Motor neuron (in vitro differentiated cells): ENCODE measurements around the gene THEMIS. TPM values are rescaled to one million over a fixed set of nuclear protein-coding genes. Genes with fewer than 3 reads are reported as not detected.

Experiments used
- ATAC-seq, 8 experiments: fragments of 200-7000 bp; cut with Tn5 transposase; replicated peaks in 6 of 8; 2 replicates each; pipeline ENCODE4 v1.8.0; 2021; ENCODE audit warnings: mild to moderate bottlenecking in 8 of 8, moderate library complexity in 8 of 8
- H3K27ac ChIP-seq, 2 donors: fragments of 250-450 bp; sonication (Bioruptor Pico); 2 replicates each; pipeline ENCODE4 v1.9.0; 2021; ENCODE audit warnings: antibody characterized with exemption in 2 of 2, mild to moderate bottlenecking in 2 of 2, moderate library complexity in 1 of 2
- H3K4me1 ChIP-seq, 2 donors: fragments of 250-450 bp; sonication (Bioruptor Pico); replicated peaks in 1 of 2; 2 replicates each; pipeline ENCODE4 v1.6.1; 2021; ENCODE audit warnings: antibody characterized with exemption in 2 of 2, mild to moderate bottlenecking in 2 of 2, moderate library complexity in 1 of 2
- H3K4me3 ChIP-seq, 5 donors: fragments of 250-450 bp; sonication (Bioruptor Pico); 2 replicates each; pipeline ENCODE4 v1.9.0; 2021; ENCODE audit warnings: antibody characterized with exemption in 5 of 5, mild to moderate bottlenecking in 5 of 5, moderate library complexity in 4 of 5
- WGBS, 10 experiments: fragments of 450-650 bp; shearing (Covaris generic); methylation state at CpG; one replicate each; pipeline ENCODE4 v1.0.0; 2022; 5-methylcytosine and 5-hydroxymethylcytosine counted together
- in situ Hi-C, 9 experiments: fragments of 400-800 bp; cut with MboI; loops; one replicate each; pipeline ENCODE4 v1.15.0; 2021; ENCODE audit warnings: low sequenced_read_pairs in 9 of 9, low pct_unique_long_range_greater_than_20kb in 2 of 9; ENCODE audit not compliant: unreplicated experiment in 9 of 9
- total RNA-seq, 8 experiments: library from RNA; unstranded; fragments of 300-600 nt; gene quantifications; 2 replicates each; pipeline versions ENCODE4 v1.2.3 to v1.2.4, GENCODE V29; 2022

Gene THEMIS
- total RNA-seq, 8 experiments from 2014 or later, result 0.05 to 0.57 (median 0.24) TPM; not detected in 3

DNA sequence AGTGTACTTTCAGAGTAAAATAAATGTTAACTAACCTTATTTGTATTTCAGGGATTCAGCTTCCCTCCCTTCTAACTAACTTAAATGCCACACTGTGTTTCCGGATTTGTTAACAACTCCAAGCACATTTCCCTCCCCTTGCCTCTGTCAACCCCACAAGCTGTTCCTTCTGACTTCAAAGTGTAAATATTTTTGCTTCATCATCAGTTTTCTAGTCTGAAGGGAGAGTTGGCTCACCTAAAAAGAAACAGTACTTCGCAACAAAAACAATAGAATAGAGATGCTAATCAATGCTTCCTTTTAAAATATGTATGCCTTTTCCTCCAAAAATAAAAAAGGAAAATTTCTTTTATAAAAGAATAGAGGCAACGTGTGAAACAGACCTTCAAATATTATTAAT lies 132.6 kb downstream of the THEMIS start:
- no peak for ATAC-seq
- Histone ChIP-seq H3K4me3 (no peak overlapping the region), H3K27ac (no peak overlapping the region), H3K4me1 (no peaks in the 10 kb centered on the region)
- in situ Hi-C loops, result no loop called here
- 27 to 76% (median 45%) methylated on average over 1 to 3 of the region's 3 CpGs for WGBS, 10 experiments

DNA sequence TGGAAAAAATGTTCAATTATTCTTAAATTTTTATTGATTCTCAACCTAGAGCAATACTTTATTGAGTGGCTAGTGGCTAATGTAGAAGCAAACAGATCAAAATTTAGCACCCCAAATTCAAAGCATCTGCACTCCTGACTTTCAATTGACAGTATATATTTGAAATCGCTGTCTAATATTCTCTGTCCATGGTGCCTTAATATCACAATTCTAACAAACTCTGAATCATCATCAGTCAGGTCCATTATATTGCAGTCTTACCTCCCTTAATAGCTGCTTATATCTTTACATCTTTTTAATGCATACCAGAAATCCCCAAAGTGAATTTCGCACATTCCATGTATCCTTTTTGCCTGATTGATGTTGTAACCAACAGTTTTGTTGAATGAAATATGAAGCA lies 134.9 kb downstream of the THEMIS start:
- in situ Hi-C loops, result no loop called here
- no peak for ATAC-seq
- Histone ChIP-seq H3K4me1 (peaks cover 0 to 3% of the 10 kb centered on the region in 2 donors), H3K4me3 (no peak overlapping the region), H3K27ac (no peak overlapping the region)
- WGBS, 10 experiments, result 37 to 91% (median 74%) methylated on average over 2 of the region's 2 CpGs; no CpG with 5 or more reads in 2 of the 10 experiments

DNA sequence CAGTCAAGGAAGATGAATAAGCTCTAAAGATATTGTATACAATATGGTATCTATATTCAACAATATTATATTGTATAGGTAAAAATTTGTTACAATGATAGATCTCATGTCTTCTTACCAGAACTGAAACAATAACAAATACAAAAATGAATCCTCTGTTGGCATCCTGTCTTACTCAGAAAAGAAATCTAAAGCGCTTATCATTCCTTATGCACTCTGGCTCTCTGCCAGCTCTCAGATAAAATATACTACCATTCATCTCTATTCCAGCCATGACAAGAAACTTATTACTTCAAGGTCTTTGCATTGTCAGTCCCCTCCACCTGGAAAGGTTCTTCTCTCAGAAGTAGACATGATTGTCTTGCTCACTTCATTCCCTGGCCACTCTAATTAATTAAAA lies 138.6 kb downstream of the THEMIS start:
- WGBS, 10 experiments, result 42 to 100% (median 88%) methylated on average over 1 of the region's 1 CpG; no CpG with 5 or more reads in 5 of the 10 experiments
- Histone ChIP-seq H3K4me1 (peaks cover 0 to 3% of the 10 kb centered on the region in 2 donors), H3K4me3 (no peak overlapping the region), H3K27ac (no peak overlapping the region)
- peak in 1 of 8 experiments; percentile 52 for ATAC-seq
- in situ Hi-C loops, result no loop called here

DNA sequence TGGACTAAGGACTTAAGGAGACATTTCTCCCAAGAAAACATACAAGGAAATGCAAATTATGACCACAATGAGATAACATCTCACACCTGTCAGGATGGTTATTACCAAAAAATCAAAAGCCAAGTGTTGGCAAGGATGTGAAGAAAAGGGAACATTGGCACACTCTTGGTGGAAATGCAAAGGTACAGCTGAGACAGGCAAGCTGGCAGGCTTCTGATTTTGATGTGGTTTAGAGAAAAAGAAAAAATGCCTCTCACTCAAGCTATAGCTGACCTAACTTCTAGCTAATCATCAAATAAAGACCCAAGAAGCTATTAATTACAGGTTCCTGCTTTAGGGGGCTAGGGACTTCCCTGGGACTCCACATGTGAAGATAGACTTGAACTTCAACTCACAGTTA lies 139.8 kb downstream of the THEMIS start:
- Histone ChIP-seq H3K4me3 (no peak overlapping the region), H3K4me1 (peaks cover 0 to 3% of the 10 kb centered on the region in 2 donors), H3K27ac (no peak overlapping the region)
- in situ Hi-C loops, result no loop called here
- ATAC-seq, result no peak

DNA sequence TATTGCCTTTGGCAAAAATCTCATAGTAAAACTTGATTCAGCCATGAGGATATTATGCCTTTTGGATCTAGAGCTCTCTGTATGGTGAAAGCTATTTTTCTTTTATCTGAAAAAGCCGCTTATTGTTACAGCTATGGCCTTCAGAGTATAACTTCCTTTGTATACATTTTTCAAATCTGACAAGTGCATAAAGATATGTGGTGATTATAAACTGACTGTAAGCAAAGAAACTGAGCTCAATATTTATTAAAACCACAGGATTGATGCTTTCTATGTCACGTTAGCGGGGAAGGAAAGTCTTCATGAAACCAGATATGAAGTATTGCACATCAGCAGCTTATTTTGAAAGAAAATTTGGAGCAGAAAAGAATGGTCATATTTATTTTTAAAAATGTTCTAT lies 151.8 kb downstream of the THEMIS start:
- 59 to 100% (median 87%) methylated on average over 1 to 3 of the region's 3 CpGs for WGBS, 10 experiments
- ATAC-seq, result no peak
- in situ Hi-C loops, result loop anchor here in 4 of 9 experiments (25.0 kb wide), 3 partner anchors 763 to 1613 kb away; partner anchors contain the start of gene PTPRK (in 1 of the 4)
- Histone ChIP-seq H3K4me3 (no peak overlapping the region), H3K4me1 (no peaks in the 10 kb centered on the region), H3K27ac (no peak overlapping the region)

DNA sequence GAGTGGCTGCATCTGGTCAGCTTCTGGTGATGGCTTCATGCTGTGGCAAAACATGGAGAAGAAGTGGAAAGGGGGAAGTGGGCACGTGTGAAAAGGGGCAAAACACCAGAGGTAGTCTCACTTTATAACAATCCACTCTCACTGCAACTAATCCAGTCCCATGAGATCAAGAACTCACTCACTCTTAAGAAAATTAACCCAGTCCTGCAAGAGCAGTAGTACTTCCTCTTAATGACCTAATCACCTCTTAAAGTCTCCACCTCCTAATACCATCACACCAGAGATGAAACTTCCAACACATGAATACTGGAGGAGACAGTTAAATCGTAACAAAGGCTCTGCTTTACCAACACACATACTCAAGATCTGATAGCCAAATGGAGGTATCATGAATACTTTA lies 152.6 kb downstream of the THEMIS start:
- 14 to 100% (median 63%) methylated on average over 1 to 2 of the region's 2 CpGs; no CpG with 5 or more reads in 3 of the 10 experiments for WGBS, 10 experiments
- H3K27ac ChIP-seq, result no peak overlapping the region
- H3K4me3 ChIP-seq, result no peak overlapping the region
- H3K4me1 ChIP-seq, result no peaks in the 10 kb centered on the region
- ATAC-seq, result no peak
- in situ Hi-C loops, result loop anchor here in 4 of 9 experiments (25.0 kb wide), 3 partner anchors 764 to 1614 kb away; partner anchors contain the start of gene PTPRK (in 1 of the 4)

DNA sequence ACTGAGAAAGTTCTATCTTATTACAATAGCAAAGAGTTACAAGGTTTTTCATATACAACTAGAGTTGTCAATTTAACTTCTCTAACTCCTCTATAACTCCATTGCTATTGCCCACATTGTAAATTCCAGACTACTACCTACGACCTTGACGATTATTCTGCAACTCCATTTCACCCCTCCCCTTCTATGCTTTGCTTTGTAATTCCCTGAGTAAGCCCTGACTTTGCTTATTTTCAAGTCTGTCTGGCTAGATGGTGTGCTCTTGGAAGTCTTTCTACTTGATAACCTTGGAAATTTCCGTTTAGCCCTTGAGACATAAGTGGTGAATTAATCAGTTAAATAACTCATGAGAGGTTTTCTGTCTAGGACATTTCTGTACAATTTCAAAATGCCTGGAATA lies 162.4 kb downstream of the THEMIS start:
- no peaks in the 10 kb centered on the region for H3K4me1 ChIP-seq

DNA sequence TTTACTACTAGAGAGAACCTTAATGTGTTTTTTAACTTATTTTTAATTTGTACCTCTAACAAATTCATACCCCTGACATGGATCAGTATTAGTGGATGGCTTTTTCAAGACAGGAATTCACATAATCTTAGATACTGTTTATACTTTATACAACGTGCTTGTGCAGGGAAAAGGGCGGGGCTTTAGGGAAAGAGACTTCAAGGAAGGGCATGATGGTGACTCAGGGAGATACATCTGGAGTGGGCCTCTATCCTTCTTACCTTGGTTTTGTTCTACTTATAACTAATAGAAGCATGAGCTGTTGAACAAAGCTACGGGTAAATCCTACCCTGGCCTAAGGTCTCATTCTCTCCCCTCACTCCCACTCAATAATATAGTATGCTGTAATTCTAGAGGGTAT lies 163.1 kb downstream of the THEMIS start:
- Histone ChIP-seq H3K4me1 (no peaks in the 10 kb centered on the region), H3K4me3 (no peak overlapping the region), H3K27ac (no peak overlapping the region)
- WGBS, 10 experiments, result 60 to 100% (median 87%) methylated on average over 1 to 3 of the region's 3 CpGs; no CpG with 5 or more reads in 2 of the 10 experiments
- ATAC-seq, result peak in 2 of 8 experiments; percentile 56 to 74
- in situ Hi-C loops, result loop anchor here in 4 of 9 experiments (10.0 to 25.0 kb wide), 4 partner anchors 775 to 1625 kb away; partner anchors contain the start of gene PTPRK (in 1 of the 4)

More for the DNA sequence above, 162.4 kb downstream of the THEMIS start:
- in situ Hi-C loops, result loop anchor here in 4 of 9 experiments (10.0 to 25.0 kb wide), 4 partner anchors 774 to 1624 kb away; partner anchors contain the start of gene PTPRK (in 1 of the 4)
- 50 to 100% (median 83%) methylated on average over 1 to 3 of the region's 3 CpGs; no CpG with 5 or more reads in 1 of the 10 experiments for WGBS, 10 experiments
- no peak overlapping the region for H3K4me3 ChIP-seq
- H3K27ac ChIP-seq, result no peak overlapping the region
- no peak for ATAC-seq

DNA sequence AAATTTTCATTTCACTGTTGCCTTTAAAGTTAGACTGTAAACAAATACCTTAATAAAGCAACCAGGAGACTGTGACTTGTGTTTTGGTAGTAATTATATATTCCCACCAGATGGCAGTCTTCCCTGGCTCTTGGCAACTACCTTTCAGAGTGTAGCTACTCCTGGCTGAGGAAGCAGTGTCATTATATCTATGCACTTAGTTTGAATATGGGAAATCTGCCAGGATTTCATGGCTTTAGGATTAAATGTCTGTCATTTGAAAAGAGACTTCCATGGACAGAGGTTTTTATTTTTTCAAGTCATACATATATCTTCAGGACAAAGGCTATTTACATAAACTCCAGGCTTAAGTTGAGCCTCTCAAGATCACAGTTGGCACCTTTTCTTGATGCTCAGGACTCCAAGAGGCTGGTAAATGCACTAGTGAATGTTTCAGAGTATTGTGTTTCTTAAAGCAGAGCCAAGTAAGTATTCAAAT lies 163.8 kb downstream of the THEMIS start:
- ATAC-seq, result peak; percentile 82 to 98 (median 88)
- Histone ChIP-seq H3K27ac (no peak overlapping the region), H3K4me1 (no peaks in the 10 kb centered on the region), H3K4me3 (no peak overlapping the region)
- in situ Hi-C loops, result loop anchor here in 4 of 9 experiments (10.0 to 25.0 kb wide), 4 partner anchors 775 to 1625 kb away; partner anchors contain the start of gene PTPRK (in 1 of the 4)

DNA sequence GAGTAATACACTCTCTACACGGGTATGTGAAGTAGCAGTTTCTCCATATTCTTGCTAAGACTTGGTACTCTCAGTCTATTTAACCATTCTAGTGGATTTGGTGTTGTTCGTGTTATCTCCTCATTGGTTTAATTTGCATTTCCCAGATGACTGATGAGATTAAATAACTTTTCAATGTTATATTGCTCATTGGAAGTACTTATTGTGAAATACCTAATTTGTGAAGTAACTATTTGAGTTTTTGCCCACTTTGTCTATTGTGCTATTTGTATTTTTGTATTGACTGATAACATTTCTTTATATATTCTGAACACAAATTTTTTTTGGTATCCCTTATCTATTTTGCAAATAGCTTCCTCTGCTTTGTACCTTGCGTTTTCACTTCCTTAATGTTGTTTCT lies 167.9 kb downstream of the THEMIS start:
- ATAC-seq, result no peak
- H3K4me3 ChIP-seq, result no peak overlapping the region
- no peak overlapping the region for H3K27ac ChIP-seq
- no peaks in the 10 kb centered on the region for H3K4me1 ChIP-seq
- 38 to 100% (median 90%) methylated on average over 2 to 3 of the region's 3 CpGs; no CpG with 5 or more reads in 1 of the 10 experiments for WGBS, 10 experiments
- in situ Hi-C loops, result loop anchor here in 4 of 9 experiments (10.0 to 25.0 kb wide), 4 partner anchors 779 to 1629 kb away; partner anchors contain the start of gene PTPRK (in 1 of the 4)

DNA sequence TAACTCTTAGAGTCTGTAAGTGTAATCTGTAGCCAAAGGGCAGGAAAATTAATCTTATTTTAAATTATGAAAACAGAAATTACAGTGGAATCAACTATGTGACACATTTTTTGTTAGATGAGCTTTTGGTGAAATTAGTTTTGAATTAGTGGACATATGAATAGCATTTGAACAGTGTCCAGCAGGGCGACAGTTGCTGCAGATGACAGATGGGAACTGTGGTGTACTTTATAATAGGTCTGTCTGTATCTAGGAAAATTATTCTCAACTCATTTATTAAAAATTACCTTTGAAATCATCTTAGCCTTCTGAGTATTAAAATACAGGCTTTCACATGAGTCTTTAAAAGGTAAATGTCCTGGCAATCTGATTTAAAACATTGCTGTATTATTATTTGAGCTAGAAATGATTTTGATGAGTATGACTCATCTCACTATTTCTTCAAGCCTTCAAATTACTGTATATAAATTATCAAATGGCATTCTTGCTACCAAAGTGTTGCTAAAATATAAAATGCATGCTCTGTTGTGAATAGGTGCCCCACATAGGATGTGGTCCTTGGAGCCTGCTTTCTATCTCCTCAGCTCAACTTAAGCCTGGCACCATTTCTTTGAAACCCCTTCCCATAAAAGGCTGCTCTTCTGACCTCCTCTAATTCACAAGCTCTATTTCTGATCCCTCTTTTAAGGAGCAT lies 173.5 kb downstream of the THEMIS start:
- Histone ChIP-seq H3K27ac (no peak overlapping the region), H3K4me3 (no peak overlapping the region), H3K4me1 (peaks cover 0 to 3% of the 10 kb centered on the region in 2 donors)
- in situ Hi-C loops, result loop anchor here in 4 of 9 experiments (25.0 kb wide), 3 partner anchors 785 to 1635 kb away; partner anchors contain the start of gene PTPRK (in 1 of the 4)
- peak in 5 of 8 experiments; percentile 59 to 87 (median 82) for ATAC-seq
- WGBS, 10 experiments, result 0 to 100% (median 67%) methylated on average over 1 of the region's 1 CpG; no CpG with 5 or more reads in 3 of the 10 experiments

DNA sequence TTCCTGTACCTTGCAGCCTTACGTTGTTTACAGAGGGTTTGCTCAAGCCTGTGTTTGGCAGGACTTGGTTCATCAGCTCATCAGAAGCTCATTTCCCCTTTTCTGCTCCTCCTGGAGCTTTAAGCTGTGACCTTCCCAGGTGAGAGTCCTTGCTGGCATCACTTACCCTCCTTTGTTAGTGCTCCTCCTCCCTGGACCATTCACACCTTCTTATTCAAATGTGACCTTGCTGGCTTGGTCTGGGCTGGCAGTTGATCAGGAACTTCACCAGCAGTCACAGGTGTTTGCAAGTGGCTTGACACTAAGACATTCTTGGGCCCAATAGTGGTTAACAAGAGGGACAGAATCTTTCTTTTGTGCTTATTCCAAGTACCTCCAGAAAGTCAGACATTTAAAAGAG lies 175.0 kb downstream of the THEMIS start:
- WGBS, 10 experiments, result 9 to 83% (median 59%) methylated on average over 1 of the region's 1 CpG; no CpG with 5 or more reads in 6 of the 10 experiments
- Histone ChIP-seq H3K4me3 (no peak overlapping the region), H3K4me1 (peaks cover 0 to 3% of the 10 kb centered on the region in 2 donors), H3K27ac (no peak overlapping the region)
- in situ Hi-C loops, result loop anchor here in 4 of 9 experiments (25.0 kb wide), 3 partner anchors 786 to 1636 kb away; partner anchors contain the start of gene PTPRK (in 1 of the 4)
- ATAC-seq, result no peak

DNA sequence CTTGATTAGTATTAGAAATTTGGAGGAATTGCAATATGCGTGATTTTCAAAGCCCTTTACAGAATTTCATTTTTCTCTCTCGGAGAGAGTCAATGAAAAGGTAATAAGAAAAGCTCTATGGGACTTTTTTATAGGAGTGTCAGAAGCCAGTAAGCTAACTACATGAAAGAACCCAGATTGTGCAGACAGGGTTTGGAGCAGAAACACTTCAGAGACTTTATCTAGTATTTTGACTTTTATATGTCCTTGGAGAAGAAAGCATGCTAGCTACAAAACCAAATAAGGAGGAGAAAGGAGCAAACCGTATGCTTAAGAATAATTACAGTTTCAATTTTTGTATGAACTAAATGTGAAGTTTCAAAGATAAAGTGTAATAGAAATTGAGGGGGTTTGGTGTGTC lies 182.2 kb downstream of the THEMIS start:
- in situ Hi-C loops, result no loop called here
- WGBS, 10 experiments, result 43 to 100% (median 89%) methylated on average over 2 to 3 of the region's 3 CpGs; no CpG with 5 or more reads in 1 of the 10 experiments
- no peak for ATAC-seq
- Histone ChIP-seq H3K4me3 (no peak overlapping the region), H3K4me1 (no peaks in the 10 kb centered on the region), H3K27ac (no peak overlapping the region)
